SK-N-SH treated with all-trans-retinoic acid at 6 μM for 48 hours (cell line): ENCODE data around the gene PGAM4.
"Not testable (repeated sequence)": the region's sequence is repeated elsewhere in the genome, so short reads cannot be mapped to it uniquely, and the experiment has no call there.

Experiments
- BACH2 ChIP-seq: fragments of 250-450 bp; sonication (Bioruptor Pico); IDR thresholded peaks from 2 replicates; pipeline ENCODE4 v1.9.0; 2021; ENCODE audit warnings: mild to moderate bottlenecking, borderline replicate concordance
- CREB5 ChIP-seq: fragments of 250-450 bp; sonication (Bioruptor Pico); IDR thresholded peaks from 2 replicates; pipeline ENCODE4 v1.5.1; 2020; ENCODE audit warnings: low read depth, mild to moderate bottlenecking, moderate library complexity
- OSR1 ChIP-seq: fragments of 250-450 bp; sonication (Bioruptor Pico); IDR thresholded peaks from 2 replicates; pipeline ENCODE4 v1.8.0; 2022; ENCODE audit warnings: moderate library complexity, mild to moderate bottlenecking, inconsistent platforms
- PATZ1 ChIP-seq: fragments of 250-450 bp; sonication (Bioruptor Pico); IDR thresholded peaks from 2 replicates; pipeline ENCODE4 v1.8.0; 2020; ENCODE audit warnings: mild to moderate bottlenecking, moderate library complexity, borderline replicate concordance
- RARB ChIP-seq: fragments of 250-450 bp; sonication (Bioruptor Pico); IDR thresholded peaks from 2 replicates; pipeline ENCODE4 v1.8.0; 2021; ENCODE audit warnings: mild to moderate bottlenecking, moderate library complexity
- TCF4 ChIP-seq: fragments of 250-450 bp; sonication (Bioruptor Pico); IDR thresholded peaks from 2 replicates; pipeline ENCODE4 v1.8.0; 2021; ENCODE audit warnings: mild to moderate bottlenecking, moderate library complexity, borderline replicate concordance
- TOX ChIP-seq: fragments of 250-450 bp; sonication (Bioruptor Pico); IDR thresholded peaks from 2 replicates; pipeline ENCODE4 v1.8.0; 2021; ENCODE audit warnings: mild to moderate bottlenecking, moderate library complexity, borderline replicate concordance
- TSHZ2 ChIP-seq: fragments of 250-450 bp; sonication (Bioruptor Pico); IDR thresholded peaks from 2 replicates; pipeline ENCODE4 v1.5.0; 2020; ENCODE audit warnings: mild to moderate bottlenecking, moderate library complexity
- ZC3H10 ChIP-seq: fragments of 250-450 bp; sonication (Bioruptor Pico); IDR thresholded peaks from 2 replicates; pipeline ENCODE4 v1.5.1; 2021; ENCODE audit warnings: mild to moderate bottlenecking, moderate library complexity

GRCh38 chrX:77945031-77945430 lies 24.4 kb downstream of the PGAM4 start:
- not testable (repeated sequence) for TF ChIP-seq TSHZ2 (CRISPR knock-in tag); RARB (CRISPR knock-in tag); ZC3H10 (CRISPR knock-in tag); CREB5 (CRISPR knock-in tag); PATZ1 (CRISPR knock-in tag); TCF4; BACH2; TOX (CRISPR knock-in tag); OSR1 (CRISPR knock-in tag)
